OCI-LY1 (cell line): ENCODE measurements around the gene PRAME.

Experiments
- H2AFZ ChIP-seq: fragments of 200-600 bp; sonication (generic), shearing (Covaris generic); 2 replicates; pipeline ENCODE4 v1.6.0; 2014; ENCODE audit warnings: antibody characterized with exemption, mild to moderate bottlenecking, low read length
- H3F3A ChIP-seq: fragments of 200-600 bp; sonication (generic), shearing (Covaris generic); 2 replicates; pipeline ENCODE4 v1.6.0; 2014; ENCODE audit warnings: mild to moderate bottlenecking, antibody characterized with exemption, low read length, moderate library complexity; ENCODE audit not compliant: insufficient read depth
- H3K27ac ChIP-seq: fragments of 200-600 bp; sonication (generic); 2 replicates; pipeline ENCODE4 v1.5.1; 2014; ENCODE audit warnings: low read length, mixed run types, mild to moderate bottlenecking, low read depth; ENCODE audit not compliant: poor library complexity, severe bottlenecking
- H3K27me3 ChIP-seq: fragments of 200-600 bp; sonication (generic); 2 replicates; pipeline ENCODE4 v1.6.0; 2014; ENCODE audit warnings: antibody characterized with exemption, mild to moderate bottlenecking, low read length, moderate library complexity; ENCODE audit not compliant: insufficient read depth
- H3K36me3 ChIP-seq: fragments of 200-600 bp; sonication (generic); 2 replicates; pipeline ENCODE4 v1.6.1; 2014; ENCODE audit warnings: mild to moderate bottlenecking, antibody characterized with exemption, low read length, moderate library complexity, mixed read lengths; ENCODE audit not compliant: insufficient read depth
- H3K4me1 ChIP-seq: fragments of 200-600 bp; sonication (generic); 2 replicates; pipeline ENCODE4 v1.5.1; 2014; ENCODE audit warnings: mild to moderate bottlenecking, low read length, moderate library complexity; ENCODE audit not compliant: insufficient read depth, severe bottlenecking
- H3K4me2 ChIP-seq: fragments of 200-600 bp; sonication (generic), shearing (Covaris generic); 2 replicates; pipeline ENCODE4 v1.6.1; 2014; ENCODE audit warnings: low read length
- H3K4me3 ChIP-seq: fragments of 200-600 bp; sonication (generic); 2 replicates; pipeline ENCODE4 v1.5.1; 2014; ENCODE audit warnings: low read length, low read depth, mild to moderate bottlenecking, mixed read lengths; ENCODE audit not compliant: poor library complexity, severe bottlenecking
- H3K79me2 ChIP-seq: fragments of 200-600 bp; shearing (Covaris generic); 2 replicates; pipeline ENCODE4 v1.6.1; 2016; ENCODE audit warnings: mixed run types, low read length, mixed read lengths; ENCODE audit not compliant: insufficient read depth
- H3K9ac ChIP-seq: fragments of 200-600 bp; sonication (generic), shearing (Covaris generic); 2 replicates; pipeline ENCODE4 v1.6.1; 2014; ENCODE audit warnings: mild to moderate bottlenecking, low read length, mixed read lengths
- H3K9me2 ChIP-seq: fragments of 200-600 bp; sonication (generic), shearing (Covaris generic); 2 replicates; pipeline ENCODE4 v1.6.1; 2014; ENCODE audit warnings: low read depth, mild to moderate bottlenecking, low read length, mixed read lengths
- H3K9me3 ChIP-seq: fragments of 200-600 bp; shearing (Covaris generic); 2 replicates; pipeline ENCODE4 v1.6.1; 2014; ENCODE audit warnings: low read length, mixed read lengths
- H4K20me1 ChIP-seq: fragments of 200-600 bp; sonication (generic), shearing (Covaris generic); 2 replicates; pipeline ENCODE4 v1.6.0; 2016; ENCODE audit warnings: mild to moderate bottlenecking, low read length; ENCODE audit not compliant: insufficient read depth
- EZH2 ChIP-seq: fragments of 200-600 bp; sonication (generic), shearing (Covaris generic); IDR thresholded peaks from 2 replicates; pipeline ENCODE4 v1.8.0; 2017; ENCODE audit warnings: borderline replicate concordance, mixed run types, mild to moderate bottlenecking, antibody characterized with exemption, low read length, moderate library complexity, mixed read lengths
- TF ChIP-seq, protein P1 (sequence below): fragments of 200-600 bp; sonication (generic), shearing (Covaris generic); IDR thresholded peaks from 2 replicates; pipeline ENCODE4 v1.5.1; 2017; ENCODE audit warnings: mild to moderate bottlenecking, antibody characterized with exemption, low read length, moderate library complexity, mixed read lengths

Gene PRAME

GRCh38 chr22:22571429-22571828, 12.4 kb upstream of the PRAME start:
- no peak for TF ChIP-seq EZH2
- TF ChIP-seq, protein P1, sequence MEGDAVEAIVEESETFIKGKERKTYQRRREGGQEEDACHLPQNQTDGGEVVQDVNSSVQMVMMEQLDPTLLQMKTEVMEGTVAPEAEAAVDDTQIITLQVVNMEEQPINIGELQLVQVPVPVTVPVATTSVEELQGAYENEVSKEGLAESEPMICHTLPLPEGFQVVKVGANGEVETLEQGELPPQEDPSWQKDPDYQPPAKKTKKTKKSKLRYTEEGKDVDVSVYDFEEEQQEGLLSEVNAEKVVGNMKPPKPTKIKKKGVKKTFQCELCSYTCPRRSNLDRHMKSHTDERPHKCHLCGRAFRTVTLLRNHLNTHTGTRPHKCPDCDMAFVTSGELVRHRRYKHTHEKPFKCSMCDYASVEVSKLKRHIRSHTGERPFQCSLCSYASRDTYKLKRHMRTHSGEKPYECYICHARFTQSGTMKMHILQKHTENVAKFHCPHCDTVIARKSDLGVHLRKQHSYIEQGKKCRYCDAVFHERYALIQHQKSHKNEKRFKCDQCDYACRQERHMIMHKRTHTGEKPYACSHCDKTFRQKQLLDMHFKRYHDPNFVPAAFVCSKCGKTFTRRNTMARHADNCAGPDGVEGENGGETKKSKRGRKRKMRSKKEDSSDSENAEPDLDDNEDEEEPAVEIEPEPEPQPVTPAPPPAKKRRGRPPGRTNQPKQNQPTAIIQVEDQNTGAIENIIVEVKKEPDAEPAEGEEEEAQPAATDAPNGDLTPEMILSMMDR, result no peak
- no peak overlapping the region for H3K4me3 ChIP-seq
- no peaks in the 10 kb centered on the region for H4K20me1 ChIP-seq
- H3K36me3 ChIP-seq, result no peaks in the 10 kb centered on the region
- no peaks in the 10 kb centered on the region for H3F3A ChIP-seq
- no peak overlapping the region for H3K27ac ChIP-seq
- H2AFZ ChIP-seq, result no peak overlapping the region
- H3K9ac ChIP-seq, result no peak overlapping the region
- H3K9me3 ChIP-seq, result no peaks in the 10 kb centered on the region
- no peak overlapping the region for H3K4me2 ChIP-seq
- H3K27me3 ChIP-seq, result peaks cover 3% of the 10 kb centered on the region; the same call in 1 of the 2 replicates
- H3K4me1 ChIP-seq, result no peaks in the 10 kb centered on the region
- no peaks in the 10 kb centered on the region for H3K9me2 ChIP-seq
- H3K79me2 ChIP-seq, result no peaks in the 10 kb centered on the region

DNA sequence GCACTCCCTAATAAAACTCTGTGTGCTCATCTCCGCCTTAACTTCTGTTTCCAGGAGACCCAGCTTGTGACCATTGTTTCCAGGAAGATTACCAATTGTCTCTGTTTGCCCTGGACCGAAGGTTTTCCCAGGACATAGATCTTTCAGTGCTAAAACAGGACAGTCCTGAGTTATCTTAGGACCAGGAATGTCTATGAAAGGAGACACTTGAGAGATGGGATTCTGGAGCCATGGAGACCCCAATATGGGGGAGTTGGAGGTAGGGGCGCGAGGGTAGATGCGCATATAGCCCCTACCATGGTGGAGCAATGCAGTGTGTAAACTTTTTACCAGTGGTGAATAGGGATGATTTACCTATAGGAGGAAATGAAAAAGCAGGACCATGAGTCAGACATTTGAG, 10.2 kb upstream of the PRAME start:
- no peak overlapping the region for H3K4me2 ChIP-seq
- H3K9me3 ChIP-seq, result no peaks in the 10 kb centered on the region
- H2AFZ ChIP-seq, result no peak overlapping the region
- H3K79me2 ChIP-seq, result no peaks in the 10 kb centered on the region
- H3K4me3 ChIP-seq, result no peak overlapping the region
- H3K9me2 ChIP-seq, result no peaks in the 10 kb centered on the region
- H3K36me3 ChIP-seq, result no peaks in the 10 kb centered on the region
- H3K4me1 ChIP-seq, result no peaks in the 10 kb centered on the region
- H3K27me3 ChIP-seq, result peaks cover 3% of the 10 kb centered on the region; the same call in 1 of the 2 replicates
- H3K9ac ChIP-seq, result no peak overlapping the region
- H3K27ac ChIP-seq, result no peak overlapping the region
- H3F3A ChIP-seq, result no peaks in the 10 kb centered on the region
- no peak for TF ChIP-seq EZH2
- TF ChIP-seq, protein P1, result no peak
- H4K20me1 ChIP-seq, result no peaks in the 10 kb centered on the region

- H3K4me3 ChIP-seq, result no peak overlapping the region
- H3K4me1 ChIP-seq, result no peaks in the 10 kb centered on the region
- no peaks in the 10 kb centered on the region for H4K20me1 ChIP-seq
- H3K27ac ChIP-seq, result no peak overlapping the region
- H3K36me3 ChIP-seq, result no peaks in the 10 kb centered on the region
- peaks cover 3% of the 10 kb centered on the region; the same call in 1 of the 2 replicates for H3K27me3 ChIP-seq
- no peak overlapping the region for H2AFZ ChIP-seq
- H3K9ac ChIP-seq, result no peak overlapping the region
- no peaks in the 10 kb centered on the region for H3K79me2 ChIP-seq
- H3K9me3 ChIP-seq, result no peaks in the 10 kb centered on the region
- H3K4me2 ChIP-seq, result no peak overlapping the region
- TF ChIP-seq, protein P1, result no peak
- no peak for TF ChIP-seq EZH2
- no peaks in the 10 kb centered on the region for H3F3A ChIP-seq
- H3K9me2 ChIP-seq, result no peaks in the 10 kb centered on the region
Measured at GRCh38 chr22:22565981-22566380, 6.9 kb upstream of the PRAME start.
